Myocyte (in vitro differentiated cells): ENCODE results near the gene CSNK1A1. TPM values are rescaled to one million over a fixed set of nuclear protein-coding genes. Genes with fewer than 3 reads are reported as not detected.
A peak's percentile ranks its signal among the peaks of the same experiment; 100 is the strongest.
"Not testable (repeated sequence)": the region's sequence is repeated elsewhere in the genome, so short reads cannot be mapped to it uniquely, and the experiment has no call there.

Experiments used
- DNase-seq: peaks from one replicate; pipeline ENCODE4 v3.0.0-alpha.2; 2012; ENCODE audit warnings: low read depth
- total RNA-seq: library from RNA; depleted of rRNA; stranded (reverse); fragments of >200 nt; gene quantifications from 2 replicates; pipeline ENCODE4 v1.2.3, GENCODE V29; 2014

CSNK1A1 gene
- total RNA-seq, 1 donor from 2014 or later = 287 TPM

- no peak for DNase-seq
Measured at GRCh38 chr5:149456597-149457392, 94.4 kb downstream of the CSNK1A1 start.

GRCh38 chr5:149455889-149456409 is 95.3 kb downstream of the CSNK1A1 start:
- peak; percentile 98 for DNase-seq

GRCh38 chr5:149453618-149454415 is 97.4 kb downstream of the CSNK1A1 start:
- peak; percentile 47 for DNase-seq

- DNase-seq = peak; percentile 98
Measured at GRCh38 chr5:149452665-149453617, 98.3 kb downstream of the CSNK1A1 start.

- DNase-seq = peak; percentile 39
Measured at GRCh38 chr5:149452007-149452664, 99.1 kb downstream of the CSNK1A1 start.

- DNase-seq = peak; percentile 91
Measured at GRCh38 chr5:149450199-149450598, 101.0 kb downstream of the CSNK1A1 start.

GRCh38 chr5:149448831-149449714 is 102.2 kb downstream of the CSNK1A1 start:
- peak; percentile 72 for DNase-seq

- DNase-seq = no peak
Measured at GRCh38 chr5:149448431-149448830, 102.8 kb downstream of the CSNK1A1 start.

- peak; percentile 34 for DNase-seq
Measured at GRCh38 chr5:149447373-149448367, 103.6 kb downstream of the CSNK1A1 start.

GRCh38 chr5:149446794-149447193 is 104.4 kb downstream of the CSNK1A1 start:
- DNase-seq = not testable (repeated sequence)

GRCh38 chr5:149445739-149446369 is 105.4 kb downstream of the CSNK1A1 start:
- DNase-seq = peak; percentile 88

GRCh38 chr5:149445343-149445738 is 105.9 kb downstream of the CSNK1A1 start:
- no peak for DNase-seq

- not testable (repeated sequence) for DNase-seq
Measured at GRCh38 chr5:149444430-149444829, 106.8 kb downstream of the CSNK1A1 start.

GRCh38 chr5:149443210-149443609 is 108.0 kb downstream of the CSNK1A1 start:
- DNase-seq = no peak

- peak; percentile 84 for DNase-seq
Measured at GRCh38 chr5:149442563-149443182, 108.6 kb downstream of the CSNK1A1 start.
